Endothelial cell of umbilical vein (primary cell): ENCODE measurements around the gene GPR157.
A peak's percentile ranks its signal among the peaks of the same experiment; 100 is the strongest.

ENCODE experiments used
- FOS ChIP-seq: IDR thresholded peaks from 2 replicates; pipeline ENCODE4 v1.6.1; 2011; ENCODE audit warnings: mild to moderate bottlenecking, low read length, moderate library complexity, borderline replicate concordance; ENCODE audit not compliant: insufficient read depth
- POLR2A ChIP-seq: IDR thresholded peaks from 2 replicates; pipeline ENCODE4 v1.6.1; 2012; ENCODE audit warnings: low read depth, mild to moderate bottlenecking, control low read depth, low read length
- TF ChIP-seq, protein P1 (sequence below), 2 donors: IDR thresholded peaks; 1 replicate in 1 of 2; 2 replicates in 1 of 2; pipeline ENCODE4 v1.5.1; 2011; ENCODE audit warnings: low read length in 2 of 2, mild to moderate bottlenecking in 2 of 2, moderate library complexity in 2 of 2, control low read depth in 1 of 2, inconsistent platforms in 1 of 2, low read depth in 1 of 2; ENCODE audit not compliant: insufficient read depth in 1 of 2; ENCODE audit errors: extremely low read depth in 1 of 2

DNA sequence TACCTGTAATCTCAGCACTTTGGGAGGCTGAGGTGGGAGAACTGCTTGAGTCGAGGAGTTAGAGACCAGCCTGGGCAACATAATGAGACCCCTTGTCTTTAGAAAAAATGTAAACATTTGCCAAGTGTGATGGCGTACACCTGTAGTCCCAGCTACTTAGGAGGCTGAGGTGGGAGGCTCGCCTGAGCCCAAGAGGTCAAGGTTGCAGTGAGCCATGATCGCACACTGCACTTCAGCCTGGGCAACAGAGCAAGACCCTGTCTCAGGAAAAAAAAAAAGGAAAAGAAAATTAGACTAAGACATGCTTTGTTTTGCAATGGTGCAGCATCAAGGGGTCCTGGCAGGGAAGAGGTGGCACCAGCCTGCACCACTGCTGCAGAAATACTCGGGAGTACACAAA lies 16.8 kb upstream of the GPR157 start:
- no peak for TF ChIP-seq FOS
- TF ChIP-seq, protein P1, sequence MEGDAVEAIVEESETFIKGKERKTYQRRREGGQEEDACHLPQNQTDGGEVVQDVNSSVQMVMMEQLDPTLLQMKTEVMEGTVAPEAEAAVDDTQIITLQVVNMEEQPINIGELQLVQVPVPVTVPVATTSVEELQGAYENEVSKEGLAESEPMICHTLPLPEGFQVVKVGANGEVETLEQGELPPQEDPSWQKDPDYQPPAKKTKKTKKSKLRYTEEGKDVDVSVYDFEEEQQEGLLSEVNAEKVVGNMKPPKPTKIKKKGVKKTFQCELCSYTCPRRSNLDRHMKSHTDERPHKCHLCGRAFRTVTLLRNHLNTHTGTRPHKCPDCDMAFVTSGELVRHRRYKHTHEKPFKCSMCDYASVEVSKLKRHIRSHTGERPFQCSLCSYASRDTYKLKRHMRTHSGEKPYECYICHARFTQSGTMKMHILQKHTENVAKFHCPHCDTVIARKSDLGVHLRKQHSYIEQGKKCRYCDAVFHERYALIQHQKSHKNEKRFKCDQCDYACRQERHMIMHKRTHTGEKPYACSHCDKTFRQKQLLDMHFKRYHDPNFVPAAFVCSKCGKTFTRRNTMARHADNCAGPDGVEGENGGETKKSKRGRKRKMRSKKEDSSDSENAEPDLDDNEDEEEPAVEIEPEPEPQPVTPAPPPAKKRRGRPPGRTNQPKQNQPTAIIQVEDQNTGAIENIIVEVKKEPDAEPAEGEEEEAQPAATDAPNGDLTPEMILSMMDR (IDR thresholded peaks at IDR 0.05; ENCODE audit: extremely low read depth in 1 of 2, insufficient read depth in 1 of 2, low read depth in 1 of 2, low read length in 2 of 2) = no peak
- peak; percentile 8 for TF ChIP-seq POLR2A
